CD4-positive, alpha-beta memory T cell (primary cell): Measurements from ENCODE around the gene FIBCD1. TPM values are rescaled to one million over a fixed set of nuclear protein-coding genes. Genes with fewer than 3 reads are reported as not detected.
"Not testable (repeated sequence)": the region's sequence is repeated elsewhere in the genome, so short reads cannot be mapped to it uniquely, and the experiment has no call there.

Experiments
- CTCF ChIA-PET: fragments of 350-600 bp; sonication (Branson Sonifier 250); formaldehyde crosslinking; loops from one replicate; lab custom pipeline; 2021; ENCODE audit warnings: inconsistent platforms; ENCODE audit not compliant: partially characterized antibody; lab: Charles Lee
- POLR2A ChIA-PET: fragments of 350-600 bp; sonication (Branson Sonifier 250); formaldehyde crosslinking; loops from one replicate; lab custom pipeline; 2021; ENCODE audit not compliant: partially characterized antibody; lab: Charles Lee
- DNase-seq, 5 donors: peaks; one replicate each; pipeline versions ENCODE4 v3.0.0 to v3.0.0-alpha.2; 2020 to 2022; ENCODE audit warnings: mixed read lengths in 1 of 5
- H3K27ac ChIP-seq: one replicate; pipeline ENCODE4 v1.7.0; 2013; ENCODE audit warnings: low read depth, low read length
- H3K27me3 ChIP-seq: 2 replicates; pipeline ENCODE4 v1.7.0; 2013; ENCODE audit warnings: mild to moderate bottlenecking, low read length, moderate library complexity; ENCODE audit not compliant: insufficient read depth
- H3K36me3 ChIP-seq: 2 replicates; pipeline ENCODE4 v1.7.0; 2013; ENCODE audit warnings: mild to moderate bottlenecking, low read length, moderate library complexity; ENCODE audit not compliant: insufficient read depth
- H3K4me1 ChIP-seq: 2 replicates; pipeline ENCODE4 v1.7.0; 2013; ENCODE audit warnings: mild to moderate bottlenecking, low read length, moderate library complexity; ENCODE audit not compliant: insufficient read depth
- H3K4me3 ChIP-seq, 2 donors: one replicate each; pipeline ENCODE4 v1.7.0; 2013; ENCODE audit warnings: low read length in 2 of 2, mild to moderate bottlenecking in 1 of 2
- H3K9me3 ChIP-seq, 2 donors: one replicate each; pipeline ENCODE4 v1.7.0; 2013; ENCODE audit warnings: low read length in 2 of 2, control low read depth in 1 of 2; ENCODE audit not compliant: control insufficient read depth in 1 of 2
- H3K27ac Mint-ChIP-seq, 7 donors: one replicate each; pipeline ENCODE4 v1.8.0; 2020 to 2021; ENCODE audit warnings: mixed read lengths in 7 of 7, mild to moderate bottlenecking in 6 of 7, inconsistent platforms in 3 of 7, moderate library complexity in 3 of 7
- H3K27me3 Mint-ChIP-seq, 2 donors: one replicate each; pipeline ENCODE4 v1.8.0; 2020 to 2021; ENCODE audit warnings: mixed read lengths in 2 of 2
- H3K36me3 Mint-ChIP-seq, 2 donors: one replicate each; pipeline ENCODE4 v1.8.0; 2020 to 2021; ENCODE audit warnings: mixed read lengths in 2 of 2, inconsistent platforms in 1 of 2, mild to moderate bottlenecking in 1 of 2
- H3K4me1 Mint-ChIP-seq, 4 donors: one replicate each; pipeline ENCODE4 v1.8.0; 2020 to 2021; ENCODE audit warnings: mixed read lengths in 4 of 4, mild to moderate bottlenecking in 1 of 4
- H3K4me3 Mint-ChIP-seq, 8 donors: one replicate each; pipeline ENCODE4 v1.8.0; 2020 to 2021; ENCODE audit warnings: mixed read lengths in 8 of 8, mild to moderate bottlenecking in 7 of 8, moderate library complexity in 6 of 8, inconsistent platforms in 3 of 8
- H3K9me3 Mint-ChIP-seq, 8 donors: one replicate each; pipeline ENCODE4 v1.8.0; 2020 to 2021; ENCODE audit warnings: mixed read lengths in 8 of 8, mild to moderate bottlenecking in 5 of 8, inconsistent platforms in 3 of 8, moderate library complexity in 1 of 8
- intact Hi-C: fragments of 100-400 bp; cut with micrococcal nuclease; formaldehyde crosslinking; loops from one replicate; pipeline ENCODE4 v1.15.1; 2023
- polyA plus RNA-seq, 2 donors: library from polyadenylated mRNA; unstranded; fragments of 300-500 nt; fragmentation: Illumina TruSeq; gene quantifications; one replicate each; pipeline ENCODE4 v1.2.3, GENCODE V29; 2021
- total RNA-seq, 2 experiments: library from RNA; stranded (reverse); gene quantifications; one replicate each; pipeline ENCODE4 v1.2.3, GENCODE V29; 2021

The FIBCD1 gene
- total and polyA plus RNA-seq, 4 experiments from 2014 or later, result not detected

GRCh38 chr9:130912932-130913598 is 26.0 kb downstream of the FIBCD1 start:
- POLR2A ChIA-PET, result no interaction called here

GRCh38 chr9:130911254-130912049 is 27.6 kb downstream of the FIBCD1 start:
- no peak overlapping the region for H3K27ac Mint-ChIP-seq
- ChIA-PET CTCF (no interaction called here), POLR2A (no interaction called here)
- H3K9me3 Mint-ChIP-seq, result no peaks in the 10 kb centered on the region
- Histone ChIP-seq H3K9me3 (no peaks in the 10 kb centered on the region), H3K36me3 (no peaks in the 10 kb centered on the region), H3K27ac (no peak overlapping the region), H3K27me3 (peaks cover 10% of the 10 kb centered on the region), H3K4me1 (no peaks in the 10 kb centered on the region), H3K4me3 (no peak overlapping the region)
- intact Hi-C loops, result no loop called here
- H3K36me3 Mint-ChIP-seq, result no peaks in the 10 kb centered on the region
- H3K4me1 Mint-ChIP-seq, result peaks cover 0 to 4% (median 0%) of the 10 kb centered on the region in 4 donors
- peaks cover 0 to 1% of the 10 kb centered on the region in 2 donors for H3K27me3 Mint-ChIP-seq
- no peak overlapping the region for H3K4me3 Mint-ChIP-seq
- DNase-seq, result peak in 1 of 5 donors; percentile 17

More at GRCh38 chr9:130912932-130913598, 26.0 kb downstream of the FIBCD1 start:
- H3K27me3 ChIP-seq, result peaks cover 10% of the 10 kb centered on the region
- CTCF ChIA-PET, result no interaction called here
- no peak overlapping the region for H3K4me3 Mint-ChIP-seq
- H3K27ac Mint-ChIP-seq, result no peak overlapping the region
- no peaks in the 10 kb centered on the region for H3K9me3 ChIP-seq
- no peaks in the 10 kb centered on the region for H3K27me3 Mint-ChIP-seq
- no peak overlapping the region for H3K27ac ChIP-seq
- H3K4me1 ChIP-seq, result no peaks in the 10 kb centered on the region
- H3K36me3 Mint-ChIP-seq, result no peaks in the 10 kb centered on the region
- H3K4me1 Mint-ChIP-seq, result peaks cover 0 to 4% (median 0%) of the 10 kb centered on the region in 4 donors
- no peak overlapping the region for H3K4me3 ChIP-seq
- no peaks in the 10 kb centered on the region for H3K36me3 ChIP-seq
- intact Hi-C loops, result no loop called here
- peak in 1 of 5 donors; percentile 9 for DNase-seq
- no peaks in the 10 kb centered on the region for H3K9me3 Mint-ChIP-seq

DNA sequence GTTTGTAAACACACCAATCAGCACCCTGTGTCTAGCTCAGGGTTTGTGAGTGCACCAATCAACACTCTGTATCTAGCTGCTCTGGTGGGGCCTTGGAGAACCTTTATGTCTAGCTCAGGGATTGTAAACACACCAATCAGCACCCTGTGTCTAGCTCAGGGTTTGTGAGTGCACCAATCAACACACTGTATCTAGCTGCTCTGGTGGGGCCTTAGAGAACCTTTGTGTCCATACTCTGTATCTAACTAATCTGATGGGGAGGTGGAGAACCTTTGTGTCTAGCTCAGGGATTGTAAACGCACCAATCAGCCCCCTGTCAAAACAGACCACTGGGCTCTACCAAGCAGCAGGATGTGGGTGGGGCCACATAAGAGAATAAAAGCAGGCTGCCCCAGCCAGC is 28.4 kb downstream of the FIBCD1 start:
- H3K9me3 ChIP-seq, H3K4me1 ChIP-seq, H3K36me3 Mint-ChIP-seq, CTCF ChIA-PET, H3K27ac ChIP-seq, H3K9me3 Mint-ChIP-seq, intact Hi-C loops, H3K4me1 Mint-ChIP-seq, H3K4me3 Mint-ChIP-seq, H3K36me3 ChIP-seq, POLR2A ChIA-PET, H3K27ac Mint-ChIP-seq, H3K4me3 ChIP-seq, H3K27me3 Mint-ChIP-seq: not testable (repeated sequence)
- peak in 1 of 5 donors; percentile 14 for DNase-seq
- H3K27me3 ChIP-seq, result peaks cover 10% of the 10 kb centered on the region

DNA sequence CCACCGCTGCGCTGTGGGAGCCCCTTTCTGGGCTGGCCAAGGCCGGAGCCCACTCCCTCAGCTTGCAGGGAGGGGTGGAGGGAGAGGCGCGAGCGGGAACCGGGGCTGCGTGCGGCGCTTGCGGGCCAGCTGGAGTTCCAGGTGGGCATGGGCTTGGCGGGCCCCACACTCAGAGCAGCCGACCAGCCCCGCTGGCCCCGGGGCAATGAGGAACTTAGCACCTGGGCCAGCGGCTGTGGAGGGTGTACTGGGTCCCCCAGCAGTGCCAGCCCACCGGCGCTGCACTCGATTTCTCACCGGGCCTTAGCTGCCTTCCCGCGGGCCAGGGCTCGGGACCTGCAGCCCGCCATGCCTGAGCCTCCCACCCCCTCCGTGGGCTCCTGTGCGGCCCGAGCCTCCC is 29.0 kb downstream of the FIBCD1 start:
- H3K27me3 Mint-ChIP-seq, H3K36me3 Mint-ChIP-seq, H3K4me1 Mint-ChIP-seq, H3K4me3 Mint-ChIP-seq, CTCF ChIA-PET, POLR2A ChIA-PET, H3K4me3 ChIP-seq, H3K9me3 ChIP-seq, DNase-seq, H3K36me3 ChIP-seq, H3K27ac ChIP-seq, H3K9me3 Mint-ChIP-seq, intact Hi-C loops, H3K4me1 ChIP-seq, H3K27ac Mint-ChIP-seq: not testable (repeated sequence)
- peaks cover 10% of the 10 kb centered on the region for H3K27me3 ChIP-seq

GRCh38 chr9:130908878-130909355 is 30.1 kb downstream of the FIBCD1 start:
- intact Hi-C loops, result no loop called here
- peak in 1 of 5 donors; percentile 5 for DNase-seq
- Mint-ChIP-seq H3K27me3 (peaks cover 0 to 1% of the 10 kb centered on the region in 2 donors), H3K27ac (no peak overlapping the region), H3K36me3 (no peaks in the 10 kb centered on the region), H3K9me3 (no peaks in the 10 kb centered on the region), H3K4me3 (no peak overlapping the region), H3K4me1 (peaks cover 0 to 4% (median 0%) of the 10 kb centered on the region in 4 donors)
- Histone ChIP-seq H3K9me3 (no peaks in the 10 kb centered on the region), H3K36me3 (no peaks in the 10 kb centered on the region), H3K4me3 (no peak overlapping the region), H3K27me3 (peaks cover 7% of the 10 kb centered on the region), H3K4me1 (no peaks in the 10 kb centered on the region), H3K27ac (no peak overlapping the region)
- ChIA-PET CTCF (no interaction called here), POLR2A (no interaction called here)

DNA sequence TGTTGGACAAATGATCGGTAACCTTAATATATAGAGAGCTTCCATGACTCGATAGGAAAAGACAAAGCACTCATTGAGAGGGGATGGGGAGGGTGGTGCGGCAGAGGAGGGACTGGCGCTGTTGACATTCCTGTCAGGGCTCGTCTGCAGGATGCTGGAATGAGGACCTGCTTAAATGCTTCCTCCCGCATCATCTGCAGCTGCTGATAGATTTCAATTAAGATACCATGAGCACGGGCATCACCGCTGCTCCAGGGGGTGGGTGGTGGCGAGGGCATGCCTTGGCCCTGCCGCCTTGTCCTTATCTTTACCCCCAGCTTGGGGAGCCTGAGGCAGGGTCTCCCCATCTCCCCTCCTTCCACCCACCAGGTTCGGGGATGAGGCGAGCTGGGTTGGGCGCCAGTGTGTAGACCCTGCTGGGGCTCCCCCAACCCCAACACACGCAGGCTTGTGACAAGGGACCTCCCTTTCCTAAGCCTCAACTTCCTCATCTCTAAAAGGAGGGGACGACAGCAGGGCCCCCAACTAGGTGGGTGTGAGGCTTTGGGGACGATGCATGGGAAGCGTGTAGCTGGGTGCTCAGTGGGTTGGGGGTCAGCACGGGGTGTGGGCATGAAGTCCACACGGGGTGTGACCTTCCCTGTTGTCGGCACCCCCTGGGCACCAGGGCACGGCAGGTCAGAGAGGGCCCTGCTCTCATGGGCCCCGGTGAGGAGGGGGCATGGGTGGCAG is 30.7 kb downstream of the FIBCD1 start:
- ChIA-PET POLR2A (no interaction called here), CTCF (interaction anchor here (0.7 to 0.9 kb wide), 2 partner anchors 26 to 207 kb away, joined by 3 read pairs; no protein-coding TSS in a partner anchor)
- Mint-ChIP-seq H3K27me3 (peaks cover 1 to 2% of the 10 kb centered on the region in 2 donors), H3K4me1 (peaks cover 0 to 4% (median 0%) of the 10 kb centered on the region in 4 donors), H3K9me3 (no peaks in the 10 kb centered on the region), H3K27ac (no peak overlapping the region), H3K4me3 (no peak overlapping the region), H3K36me3 (no peaks in the 10 kb centered on the region)
- H3K36me3 ChIP-seq, result no peaks in the 10 kb centered on the region
- intact Hi-C loops, result no loop called here
- DNase-seq, result peak in 1 of 5 donors; percentile 24
- H3K9me3 ChIP-seq, result no peaks in the 10 kb centered on the region
- H3K27me3 ChIP-seq, result peaks cover 3% of the 10 kb centered on the region
- no peak overlapping the region for H3K4me3 ChIP-seq
- no peaks in the 10 kb centered on the region for H3K4me1 ChIP-seq
- H3K27ac ChIP-seq, result no peak overlapping the region
